Psoas muscle (tissue), 8 donors: ENCODE measurements around the gene VWA7. TPM values are rescaled to one million over a fixed set of nuclear protein-coding genes. Genes with fewer than 3 reads are reported as not detected.

Experiments used
- ATAC-seq, 4 donors: fragments of 200-7000 bp; cut with Tn5 transposase; one replicate each; pipeline ENCODE4 v1.9.1; 2020; ENCODE audit warnings: moderate library complexity in 3 of 4, mild to moderate bottlenecking in 2 of 4
- DNase-seq, 2 donors: peaks; one replicate each; pipeline ENCODE4 v3.0.0-alpha.2; 2020
- H3K27ac ChIP-seq: fragments of 200-600 bp; one replicate; pipeline ENCODE4 v1.8.0; 2022
- H3K27me3 ChIP-seq, 3 donors: fragments of 200-600 bp in 1 of 3; one replicate each; pipeline versions ENCODE4 v1.6.1 to v1.8.0; 2013 to 2022; ENCODE audit warnings: low read length in 2 of 3, mild to moderate bottlenecking in 2 of 3, moderate library complexity in 1 of 3; ENCODE audit not compliant: insufficient read depth in 3 of 3
- H3K36me3 ChIP-seq, 2 donors: fragments of 200-600 bp in 1 of 2; one replicate each; pipeline versions ENCODE4 v1.6.1 to v1.8.0; 2013 to 2022; ENCODE audit warnings: low read depth in 1 of 2, mild to moderate bottlenecking in 1 of 2, moderate library complexity in 1 of 2; ENCODE audit not compliant: insufficient read depth in 1 of 2
- H3K4me1 ChIP-seq: fragments of 200-600 bp; one replicate; pipeline ENCODE4 v1.8.0; 2022
- H3K4me3 ChIP-seq: fragments of 200-600 bp; one replicate; pipeline ENCODE4 v1.8.0; 2022; ENCODE audit warnings: mild to moderate bottlenecking
- H3K9me3 ChIP-seq: fragments of 200-600 bp; one replicate; pipeline ENCODE4 v1.8.0; 2022
- WGBS, 3 donors: extraction: QIAGEN DNeasy Blood & Tissue Kit; methylation state at CpG; one replicate each; pipeline versions ENCODE4 v1.1.6 to v1.1.7; 2013; 5-methylcytosine and 5-hydroxymethylcytosine counted together
- intact Hi-C, 2 donors: fragments of 100-400 bp; cut with DNase I; formaldehyde crosslinking; loops; one replicate each; pipeline versions ENCODE4 v1.11.0 to v1.14.2; 2022
- polyA plus RNA-seq, 3 donors: library from polyadenylated mRNA; stranded (reverse); fragments of 200-250 nt; gene quantifications; one replicate each; pipeline ENCODE4 v1.2.3, GENCODE V29; 2013
- total RNA-seq, 4 donors: library from RNA; stranded (reverse); fragmentation: NEBNext Ultra II Directional in 2 of 4; extraction: Animal tissue kit (Norgen Biotek cat#: 25700) in 2 of 4; gene quantifications; one replicate each; pipeline versions ENCODE4 v1.2.1 to v1.2.4, GENCODE V29; 2021 to 2023
- TF ChIP-seq, protein P1 (sequence below): fragments of 200-600 bp; IDR thresholded peaks from one replicate; pipeline ENCODE4 v1.8.0; 2022; ENCODE audit warnings: antibody characterized with exemption
- donor health status: healthy with polysubstance abuse.
- donor health status: DM: no; HTN: no; CAD: no; lungs with moderate emphysema.
- donor health status: Bipolar disorder and iron deficiency.
- donor health status: healthy.
- donor health status: DM: yes; HTN: yes; CAD: no.
- donor health status: DM: no; HTN: no; CAD: no.
- donor health status: DM: no; HTN: no; CAD: no.
- donor health status: DM: yes; HTN: yes; CAD: no.

The VWA7 gene
- total and polyA plus RNA-seq, 7 donors = 0.76 to 8.0 (median 5.2) TPM

GRCh38 chr6:31739639-31740396, 37.3 kb downstream of the VWA7 start, which contains the start of gene MSH5:
Gene MSH5 (plus strand): TSS chr6:31740005. CDS start chr6:31740467, 462 bp downstream.
- intact Hi-C loops = loop anchor here in 1 of 2 donors (5.0 kb wide), 1 partner anchor 73 kb away; the partner anchor contains the start of genes CSNK2B and LY6G5B
- peak; percentile 97 to 99 for DNase-seq
- TF ChIP-seq, protein P1, sequence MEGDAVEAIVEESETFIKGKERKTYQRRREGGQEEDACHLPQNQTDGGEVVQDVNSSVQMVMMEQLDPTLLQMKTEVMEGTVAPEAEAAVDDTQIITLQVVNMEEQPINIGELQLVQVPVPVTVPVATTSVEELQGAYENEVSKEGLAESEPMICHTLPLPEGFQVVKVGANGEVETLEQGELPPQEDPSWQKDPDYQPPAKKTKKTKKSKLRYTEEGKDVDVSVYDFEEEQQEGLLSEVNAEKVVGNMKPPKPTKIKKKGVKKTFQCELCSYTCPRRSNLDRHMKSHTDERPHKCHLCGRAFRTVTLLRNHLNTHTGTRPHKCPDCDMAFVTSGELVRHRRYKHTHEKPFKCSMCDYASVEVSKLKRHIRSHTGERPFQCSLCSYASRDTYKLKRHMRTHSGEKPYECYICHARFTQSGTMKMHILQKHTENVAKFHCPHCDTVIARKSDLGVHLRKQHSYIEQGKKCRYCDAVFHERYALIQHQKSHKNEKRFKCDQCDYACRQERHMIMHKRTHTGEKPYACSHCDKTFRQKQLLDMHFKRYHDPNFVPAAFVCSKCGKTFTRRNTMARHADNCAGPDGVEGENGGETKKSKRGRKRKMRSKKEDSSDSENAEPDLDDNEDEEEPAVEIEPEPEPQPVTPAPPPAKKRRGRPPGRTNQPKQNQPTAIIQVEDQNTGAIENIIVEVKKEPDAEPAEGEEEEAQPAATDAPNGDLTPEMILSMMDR = no peak
- Histone ChIP-seq H3K4me3 (peak within 1 kb of the TSS; percentile 74), H3K9me3 (no peaks in the 10 kb centered on the region), H3K27me3 (peaks cover 0 to 2% (median 0%) of the 10 kb centered on the region in 3 donors), H3K4me1 (peaks cover 15% of the 10 kb centered on the region), H3K36me3 (no peaks in the 10 kb centered on the region), H3K27ac (no peak within 1 kb of the TSS)
- WGBS, 3 donors = 0% methylated on average over 40 to 58 of the region's 58 CpGs
- peak; percentile 99 to 100 (median 100) for ATAC-seq

DNA sequence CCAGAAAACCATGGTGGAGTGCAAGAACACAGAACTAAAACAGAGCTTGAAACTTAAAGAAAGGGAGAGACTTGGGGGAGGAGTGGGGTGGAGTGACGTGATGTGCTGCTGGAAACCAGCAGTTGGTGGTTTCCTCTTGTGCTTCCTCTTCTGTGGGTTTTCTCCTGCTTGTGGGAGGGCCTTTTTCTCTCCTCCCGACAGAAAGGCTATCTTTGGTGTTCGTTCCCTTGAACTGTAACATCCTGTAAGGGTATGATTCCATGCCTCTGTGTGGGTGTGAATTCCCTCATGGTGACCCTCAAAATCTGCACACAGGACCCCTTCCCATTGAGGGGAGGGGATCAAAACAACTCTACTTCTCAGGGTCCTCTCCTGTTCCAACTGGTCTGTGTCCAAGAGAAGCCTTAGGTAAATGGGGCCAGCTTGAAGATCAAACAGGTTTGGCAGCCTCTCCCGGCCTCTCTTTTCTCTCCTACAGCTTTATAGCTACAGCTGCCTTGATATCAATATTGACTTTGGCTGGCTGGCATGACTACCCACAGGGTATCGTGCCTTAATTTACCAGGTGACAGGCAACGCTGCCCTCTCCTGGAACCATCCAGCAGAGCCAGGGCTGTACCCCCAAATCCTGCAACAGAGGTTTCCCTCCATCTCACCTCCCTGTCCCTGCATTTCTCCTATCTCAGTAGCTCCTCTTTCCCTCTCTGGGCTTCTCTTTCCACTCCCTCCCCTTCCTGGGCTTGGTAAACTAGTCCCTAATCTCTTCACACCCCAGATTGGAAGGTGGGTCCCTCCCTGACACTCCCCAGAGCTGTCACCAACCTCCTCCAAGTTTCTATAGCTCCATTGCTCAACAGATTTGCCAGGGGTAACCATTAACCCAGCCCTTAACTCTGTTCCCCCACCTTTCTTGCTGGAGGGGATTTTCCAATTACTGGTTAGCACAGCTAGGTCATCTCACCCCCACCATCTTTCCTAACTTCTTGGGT, 38.8 kb downstream of the VWA7 start:
- no peaks in the 10 kb centered on the region for H3K9me3 ChIP-seq
- TF ChIP-seq, protein P1 = no peak
- ATAC-seq (no peak), DNase-seq (no peak)
- peaks cover 21% of the 10 kb centered on the region for H3K4me1 ChIP-seq
- peaks cover 0 to 8% of the 10 kb centered on the region in 2 donors for H3K36me3 ChIP-seq
- WGBS, 3 donors = 44 to 50% (median 46%) methylated on average over 6 of the region's 6 CpGs
- peaks cover 0 to 11% (median 0%) of the 10 kb centered on the region in 3 donors for H3K27me3 ChIP-seq
- H3K4me3 ChIP-seq = no peak overlapping the region
- peak overlapping the region; percentile 74 for H3K27ac ChIP-seq
- intact Hi-C loops = loop anchor here in 1 of 2 donors (5.0 kb wide), 1 partner anchor 71 kb away; the partner anchor contains the start of genes CSNK2B and LY6G5B

GRCh38 chr6:31737315-31737990, 39.7 kb downstream of the VWA7 start:
- peak overlapping the region; percentile 74 for H3K27ac ChIP-seq
- WGBS, 3 donors = 57 to 73% (median 63%) methylated on average over 6 to 7 of the region's 7 CpGs
- ATAC-seq (no peak), DNase-seq (no peak)
- H3K36me3 ChIP-seq = peaks cover 0 to 16% of the 10 kb centered on the region in 2 donors
- H3K4me3 ChIP-seq = peak overlapping the region; percentile 71
- TF ChIP-seq, protein P1 = no peak
- H3K9me3 ChIP-seq = no peaks in the 10 kb centered on the region
- intact Hi-C loops = loop anchor here in 1 of 2 donors (5.0 kb wide), 1 partner anchor 70 kb away; the partner anchor contains the start of genes CSNK2B and LY6G5B
- H3K4me1 ChIP-seq = peaks cover 21% of the 10 kb centered on the region
- H3K27me3 ChIP-seq = peaks cover 0 to 11% (median 0%) of the 10 kb centered on the region in 3 donors

GRCh38 chr6:31736768-31737314, 40.3 kb downstream of the VWA7 start:
- no peak for DNase-seq
- Histone ChIP-seq H3K36me3 (peaks cover 0 to 22% of the 10 kb centered on the region in 2 donors), H3K27me3 (peaks cover 0 to 11% (median 0%) of the 10 kb centered on the region in 3 donors), H3K4me3 (peak overlapping the region; percentile 71), H3K4me1 (peaks cover 24% of the 10 kb centered on the region), H3K27ac (peak overlapping the region; percentile 74), H3K9me3 (no peaks in the 10 kb centered on the region)
- intact Hi-C loops = loop anchor here in 1 of 2 donors (5.0 kb wide), 1 partner anchor 70 kb away; the partner anchor contains the start of genes CSNK2B and LY6G5B
- WGBS, 3 donors = 43 to 47% (median 45%) methylated on average over 10 of the region's 10 CpGs
- TF ChIP-seq, protein P1 = no peak
- no peak for ATAC-seq
